ENCODE data around the gene DYDC1.

GRCh38 chr10:80372675-80373074, 16.1 kb upstream of the DYDC1 start:
- no peak for TF ChIP-seq YY1 (IDR thresholded peaks at IDR 0.05; ENCODE audit: low read depth)
- TF ChIP-seq, protein P1, sequence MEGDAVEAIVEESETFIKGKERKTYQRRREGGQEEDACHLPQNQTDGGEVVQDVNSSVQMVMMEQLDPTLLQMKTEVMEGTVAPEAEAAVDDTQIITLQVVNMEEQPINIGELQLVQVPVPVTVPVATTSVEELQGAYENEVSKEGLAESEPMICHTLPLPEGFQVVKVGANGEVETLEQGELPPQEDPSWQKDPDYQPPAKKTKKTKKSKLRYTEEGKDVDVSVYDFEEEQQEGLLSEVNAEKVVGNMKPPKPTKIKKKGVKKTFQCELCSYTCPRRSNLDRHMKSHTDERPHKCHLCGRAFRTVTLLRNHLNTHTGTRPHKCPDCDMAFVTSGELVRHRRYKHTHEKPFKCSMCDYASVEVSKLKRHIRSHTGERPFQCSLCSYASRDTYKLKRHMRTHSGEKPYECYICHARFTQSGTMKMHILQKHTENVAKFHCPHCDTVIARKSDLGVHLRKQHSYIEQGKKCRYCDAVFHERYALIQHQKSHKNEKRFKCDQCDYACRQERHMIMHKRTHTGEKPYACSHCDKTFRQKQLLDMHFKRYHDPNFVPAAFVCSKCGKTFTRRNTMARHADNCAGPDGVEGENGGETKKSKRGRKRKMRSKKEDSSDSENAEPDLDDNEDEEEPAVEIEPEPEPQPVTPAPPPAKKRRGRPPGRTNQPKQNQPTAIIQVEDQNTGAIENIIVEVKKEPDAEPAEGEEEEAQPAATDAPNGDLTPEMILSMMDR (IDR thresholded peaks at IDR 0.05), result no peak
- no peak for TF ChIP-seq EP300 (IDR thresholded peaks at IDR 0.05; ENCODE audit: borderline replicate concordance in 1 of 2, low read depth in 1 of 2, low read length in 1 of 2)
- TF ChIP-seq POLR2AphosphoS5 (IDR thresholded peaks at IDR 0.05; ENCODE audit: low read depth, low read length), result no peak
- no peak for TF ChIP-seq EZH2phosphoT487 (IDR thresholded peaks at IDR 0.05; ENCODE audit: borderline replicate concordance, low read depth)
- no peak for TF ChIP-seq REST (IDR thresholded peaks at IDR 0.05; ENCODE audit: low read depth, low read length)
- TF ChIP-seq FOXM1 (IDR thresholded peaks at IDR 0.05; ENCODE audit: low read depth), result no peak
- TF ChIP-seq GATA2 (CRISPR knock-in tag; IDR thresholded peaks at IDR 0.05), result no peak
- TF ChIP-seq SIN3A (IDR thresholded peaks at IDR 0.05; ENCODE audit: borderline replicate concordance, low read depth, low read length), result no peak
